Activated CD4-positive, alpha-beta T cell treated with anti-CD3 and anti-CD28 coated beads for 24 hours (primary cell): Measurements from ENCODE around the gene SLC29A2.

ENCODE experiments used
- DNase-seq, 2 donors: peaks; one replicate each; pipeline ENCODE4 v3.0.0-alpha.2; 2020; ENCODE audit warnings: low read depth in 2 of 2

SLC29A2 gene

DNA sequence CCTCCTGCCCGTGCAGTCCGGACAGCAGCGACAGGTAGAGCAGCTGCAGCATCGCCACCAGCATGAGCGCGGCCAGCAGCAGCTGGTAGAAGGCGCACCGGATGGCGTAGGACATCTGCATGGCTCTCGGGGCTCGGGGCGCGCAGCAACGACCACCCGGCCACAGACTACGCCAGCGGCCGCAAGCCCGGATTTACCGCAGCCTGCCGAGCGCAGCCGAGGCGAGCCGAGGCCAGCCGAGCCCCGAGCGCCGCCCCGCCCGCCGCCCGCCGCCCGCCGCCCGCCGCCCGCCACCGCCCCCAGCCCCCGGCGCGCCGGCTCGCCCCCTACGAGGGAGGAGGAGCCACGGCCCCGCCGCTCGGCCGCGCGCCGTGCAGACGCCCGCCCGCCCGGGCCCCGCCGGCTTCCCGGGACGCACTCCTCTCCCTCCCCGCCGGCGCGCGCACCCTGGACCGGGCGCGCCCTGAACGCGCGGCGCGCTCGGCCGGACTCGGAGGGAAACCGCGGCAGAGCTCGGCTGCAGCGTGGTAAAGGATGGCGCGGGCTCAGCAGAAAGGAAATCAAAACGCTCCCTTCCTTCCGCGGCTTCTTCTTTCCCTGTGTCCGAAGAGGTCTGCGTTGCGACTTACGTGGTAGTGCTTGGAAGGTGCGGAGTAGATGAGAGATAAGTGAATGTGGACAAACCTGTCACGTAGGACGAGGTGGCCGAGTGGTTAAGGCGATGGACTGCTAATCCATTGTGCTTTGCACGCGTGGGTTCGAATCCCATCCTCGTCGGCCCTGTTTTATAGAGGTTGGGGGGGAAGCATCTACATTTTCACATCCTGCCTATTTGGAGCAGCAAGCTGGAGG is 23.9 kb downstream of the SLC29A2 start, which contains the start of gene B4GAT1:
Gene B4GAT1, minus strand, starts transcription at position 205 of the 852 bp plus-strand sequence. Its CDS starts 84 bp downstream, at position 121.
- DNase-seq, result peak; percentile 80

DNA sequence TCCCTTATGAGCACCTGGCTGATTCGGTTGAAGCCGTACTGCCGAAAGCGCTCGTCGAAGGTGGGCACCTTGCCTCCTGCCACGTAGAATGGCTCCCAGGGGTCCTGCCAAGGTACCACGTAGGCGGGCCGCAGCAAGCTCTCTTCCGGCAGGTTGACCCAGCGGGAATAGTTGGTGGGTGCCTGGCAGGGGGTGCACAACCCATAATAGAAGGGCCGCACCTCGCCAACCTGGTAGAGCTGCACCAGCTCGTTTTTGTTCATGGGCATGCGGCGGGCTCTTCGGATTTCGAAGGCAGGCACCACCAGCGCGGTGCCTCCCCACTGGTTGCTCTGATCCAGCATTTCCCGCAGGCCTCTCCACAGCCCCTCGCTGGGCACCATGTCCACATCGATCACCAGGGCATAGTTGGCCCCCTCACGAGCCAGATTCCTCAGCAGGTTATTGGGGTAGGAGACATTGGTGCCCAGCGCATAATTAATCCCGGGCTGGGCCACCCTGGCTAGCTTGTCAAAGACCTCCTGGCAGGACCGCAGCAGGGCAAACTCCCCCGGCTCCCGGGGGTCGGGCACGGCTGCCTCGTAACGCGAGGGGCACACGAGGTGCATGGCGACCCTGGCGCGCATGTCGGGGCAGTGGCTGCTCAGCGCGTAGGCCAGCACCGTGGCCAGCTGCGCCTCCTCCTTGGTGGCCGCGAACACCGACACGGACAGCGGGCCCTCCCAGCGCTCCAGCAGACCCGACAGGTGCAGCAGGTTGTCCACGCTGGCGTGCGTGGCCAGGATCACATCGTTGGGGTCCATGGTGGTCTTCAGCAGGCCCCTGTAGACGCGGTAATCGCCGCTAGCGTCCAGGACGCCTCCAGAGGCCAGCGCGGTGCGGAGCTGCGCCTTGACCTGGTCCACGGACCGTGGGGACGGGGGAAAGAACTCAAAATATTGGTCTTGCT is 24.8 kb downstream of the SLC29A2 start:
- no peak for DNase-seq

DNA sequence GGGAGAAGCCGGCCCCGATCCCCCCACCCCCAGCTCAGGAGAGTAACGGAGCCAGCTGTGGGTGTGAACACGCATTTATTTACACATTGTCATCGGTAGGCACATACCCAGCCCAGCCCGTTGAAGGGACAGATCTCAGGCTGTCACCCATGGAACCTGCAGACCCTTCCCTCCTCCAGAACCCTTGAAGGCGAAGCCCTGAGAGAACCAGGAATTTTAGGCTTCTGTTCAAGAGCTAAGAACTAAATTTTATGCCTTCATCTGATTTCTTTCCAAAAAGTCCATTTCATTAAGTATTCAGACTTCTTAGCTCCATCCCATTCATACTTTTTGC is 26.3 kb downstream of the SLC29A2 start:
- no peak for DNase-seq

DNA sequence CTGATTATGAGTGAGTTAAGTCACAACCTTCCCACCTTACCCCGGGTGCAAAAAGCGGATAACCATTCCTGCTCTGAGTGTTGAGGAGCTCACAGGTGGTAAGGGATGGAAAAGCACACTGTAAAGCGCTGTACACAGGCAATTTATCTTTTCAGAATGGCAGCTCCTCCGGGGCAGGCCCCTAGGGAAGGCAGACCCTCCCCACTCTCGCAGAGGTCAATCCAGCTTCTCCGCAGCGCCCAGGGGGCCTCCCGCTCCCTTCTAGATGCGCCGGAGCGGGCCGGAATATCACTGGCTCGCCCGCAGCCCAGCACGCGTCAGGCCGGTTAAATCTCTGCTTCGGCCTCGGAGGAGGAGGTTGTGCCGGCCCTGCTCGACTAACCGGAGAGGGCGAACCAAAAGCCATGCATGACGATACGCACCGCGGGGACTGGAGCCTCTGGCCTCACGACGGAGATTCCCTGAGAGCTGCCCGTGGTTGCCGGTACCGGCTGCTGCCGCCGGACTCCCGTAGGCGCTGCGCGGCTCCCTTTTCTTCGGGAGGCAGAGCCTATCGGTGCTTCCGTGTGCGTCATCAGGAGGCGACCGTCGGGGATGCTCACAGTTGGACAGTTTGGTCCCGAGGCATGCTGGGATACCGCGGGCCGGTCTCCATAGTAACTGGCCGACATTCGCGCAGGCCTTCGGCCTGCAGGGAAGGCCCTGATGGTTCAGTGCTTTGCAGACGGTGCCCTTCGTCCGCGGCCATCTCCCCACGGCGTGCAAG is 26.8 kb downstream of the SLC29A2 start, which contains the start of gene BRMS1:
Gene BRMS1, minus strand, starts transcription at position 555 of the 766 bp plus-strand sequence. CDS start 2,870 bp downstream, outside the sequence.
- DNase-seq, result peak; percentile 86 to 97

DNA sequence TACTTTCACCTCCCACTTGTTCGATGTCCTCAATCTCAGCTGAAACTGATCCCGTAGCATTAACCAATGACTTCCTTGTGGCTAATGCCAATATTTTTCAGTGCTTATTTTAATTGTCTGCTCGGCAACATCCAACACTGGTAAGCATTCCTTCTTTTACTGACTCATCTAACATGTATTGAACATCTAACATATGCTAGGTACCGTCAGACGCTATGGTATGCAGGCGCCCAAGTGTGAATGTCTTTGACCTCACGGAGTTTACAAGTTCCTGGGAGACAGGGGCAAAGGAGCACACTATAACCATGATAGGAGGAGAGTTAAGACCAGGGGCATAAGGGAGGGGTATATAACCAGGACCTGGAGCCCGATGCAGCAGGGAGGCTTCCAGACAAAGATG is 28.4 kb downstream of the SLC29A2 start:
- DNase-seq, result no peak

DNA sequence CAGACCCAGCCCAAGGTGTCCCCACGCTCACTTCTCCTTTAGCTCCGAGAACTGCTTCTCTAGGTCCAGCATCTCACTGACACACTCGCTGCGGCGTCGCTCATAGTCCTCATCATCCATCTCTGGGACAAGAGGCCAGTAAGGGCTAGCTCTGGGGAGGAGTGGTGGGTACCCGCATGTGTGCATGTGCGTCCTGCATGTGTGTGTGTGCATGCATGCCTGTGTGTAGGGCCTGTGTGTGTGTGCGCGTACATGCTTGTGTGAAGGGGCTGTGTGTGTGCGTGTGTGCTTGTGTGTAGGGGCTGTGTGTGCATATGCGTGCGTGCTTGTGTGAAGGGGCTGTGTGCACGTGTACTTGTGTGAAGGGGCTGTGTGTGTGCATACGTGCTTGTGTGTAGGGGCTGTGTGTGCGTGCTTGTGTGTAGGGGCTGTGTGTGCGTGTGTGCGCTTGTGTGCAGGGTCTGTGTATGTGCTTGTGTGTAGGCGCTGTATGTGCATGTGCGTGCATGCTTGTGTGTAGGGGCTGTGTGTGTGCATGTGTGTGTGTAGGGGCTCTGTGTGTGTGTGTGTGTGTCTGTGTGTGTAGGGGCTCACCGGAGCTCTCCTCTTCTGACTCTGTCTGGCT is 29.9 kb downstream of the SLC29A2 start:
- no peak for DNase-seq

DNA sequence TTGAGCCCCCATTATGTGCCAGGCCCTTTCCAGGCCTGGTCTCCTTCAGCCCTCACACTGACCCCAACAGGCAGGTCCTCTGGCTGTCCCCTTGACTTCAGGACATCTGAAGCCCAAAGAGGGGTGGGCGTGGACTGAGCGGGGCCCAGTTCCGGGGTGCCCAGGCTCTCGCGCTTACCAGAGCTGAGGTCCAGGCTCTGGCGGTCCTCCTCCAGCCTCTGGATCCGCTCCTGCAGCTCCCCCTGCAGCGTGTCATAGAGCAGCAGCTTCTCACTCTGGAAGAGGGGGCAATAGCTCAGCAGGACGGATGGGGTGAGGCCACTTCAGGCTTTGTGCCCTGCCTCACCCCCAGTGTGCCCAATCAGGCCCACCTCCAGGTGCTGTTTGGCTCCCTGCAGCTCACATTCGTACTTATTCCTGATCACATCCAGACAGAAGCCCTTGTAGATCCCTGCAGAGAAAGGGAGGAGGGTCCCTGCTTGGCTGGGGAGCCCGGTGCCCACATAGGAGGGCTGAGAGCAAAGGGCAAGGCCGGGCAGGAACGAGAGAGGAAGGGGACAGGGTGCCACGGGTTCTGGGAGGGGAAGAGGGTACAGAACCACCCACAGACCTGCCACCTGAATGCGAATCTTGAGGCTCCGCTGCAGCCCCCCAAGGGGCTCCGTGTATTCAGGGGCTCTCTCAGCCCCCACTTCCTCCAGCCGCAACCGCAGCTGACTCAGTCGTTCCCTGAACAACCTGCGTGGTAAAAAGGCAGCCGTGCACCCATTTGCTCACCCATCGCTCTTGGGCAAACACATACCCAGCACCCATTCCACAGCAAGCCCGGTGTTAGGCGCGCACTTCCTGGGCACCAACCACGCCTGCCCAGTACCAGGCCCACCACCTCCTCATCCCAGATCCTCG is 30.7 kb downstream of the SLC29A2 start:
- DNase-seq, result no peak

DNA sequence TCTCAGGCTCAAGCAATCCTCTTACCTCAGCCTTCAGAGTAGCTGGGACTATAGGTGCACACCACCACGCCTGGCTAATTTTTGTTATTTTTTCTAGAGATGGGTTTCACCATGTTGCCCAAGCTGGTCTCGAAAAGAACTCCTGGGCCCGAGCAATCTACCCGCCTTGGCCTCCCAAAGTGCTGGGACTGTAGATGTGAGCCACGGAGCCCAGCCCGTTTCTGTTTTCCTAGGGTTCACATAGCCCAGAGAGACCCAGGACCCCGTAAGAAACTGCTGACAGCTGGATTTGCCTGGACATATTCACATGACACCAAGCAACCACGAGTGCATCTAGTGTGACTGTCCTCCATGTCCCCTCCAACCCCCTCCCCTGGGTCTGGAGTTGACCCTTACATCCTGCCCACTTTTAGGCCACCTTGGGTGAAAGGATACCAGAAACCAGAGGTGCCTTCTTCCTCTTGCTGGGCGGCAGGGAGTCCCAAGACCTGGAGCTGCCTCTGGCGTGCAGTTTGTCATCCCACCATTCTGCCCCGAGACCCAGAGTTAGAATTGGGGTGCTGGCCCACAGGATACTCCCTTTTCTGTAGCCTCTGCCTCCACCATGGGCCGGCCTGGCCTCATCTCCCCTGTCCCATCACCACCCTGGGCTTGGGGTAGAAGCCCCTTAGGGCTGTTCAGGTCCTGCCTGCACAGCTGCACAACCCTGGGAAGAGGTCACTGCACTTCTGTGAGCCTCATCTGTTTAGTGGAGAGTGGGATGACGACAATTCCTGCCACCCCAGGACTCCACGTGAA is 31.7 kb downstream of the SLC29A2 start:
- DNase-seq, result no peak

DNA sequence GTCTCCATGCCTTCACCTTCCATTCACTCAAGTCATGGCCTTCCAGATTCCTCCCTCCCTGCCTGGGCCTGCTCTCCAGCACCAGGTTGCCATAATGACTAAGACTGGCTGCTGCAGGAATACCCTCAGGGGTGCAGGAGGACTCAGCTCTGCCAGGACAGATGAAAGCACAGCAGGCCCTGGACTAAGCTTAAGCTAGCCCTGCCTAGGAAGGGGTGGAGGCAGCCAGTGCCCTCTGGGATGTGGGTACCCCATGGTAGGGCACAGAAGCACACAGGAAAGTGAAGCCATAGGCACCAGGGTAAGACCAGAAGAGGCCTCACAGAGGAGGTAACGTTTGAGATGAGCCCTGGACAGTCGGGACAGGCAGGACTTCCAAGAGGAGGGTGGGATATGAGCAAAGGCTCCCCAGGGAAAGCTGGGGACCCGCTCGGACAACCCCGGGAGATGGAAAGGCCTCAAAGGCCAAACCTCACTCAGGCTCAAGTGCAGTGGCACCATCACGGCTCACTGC is 32.3 kb downstream of the SLC29A2 start:
- no peak for DNase-seq

DNA sequence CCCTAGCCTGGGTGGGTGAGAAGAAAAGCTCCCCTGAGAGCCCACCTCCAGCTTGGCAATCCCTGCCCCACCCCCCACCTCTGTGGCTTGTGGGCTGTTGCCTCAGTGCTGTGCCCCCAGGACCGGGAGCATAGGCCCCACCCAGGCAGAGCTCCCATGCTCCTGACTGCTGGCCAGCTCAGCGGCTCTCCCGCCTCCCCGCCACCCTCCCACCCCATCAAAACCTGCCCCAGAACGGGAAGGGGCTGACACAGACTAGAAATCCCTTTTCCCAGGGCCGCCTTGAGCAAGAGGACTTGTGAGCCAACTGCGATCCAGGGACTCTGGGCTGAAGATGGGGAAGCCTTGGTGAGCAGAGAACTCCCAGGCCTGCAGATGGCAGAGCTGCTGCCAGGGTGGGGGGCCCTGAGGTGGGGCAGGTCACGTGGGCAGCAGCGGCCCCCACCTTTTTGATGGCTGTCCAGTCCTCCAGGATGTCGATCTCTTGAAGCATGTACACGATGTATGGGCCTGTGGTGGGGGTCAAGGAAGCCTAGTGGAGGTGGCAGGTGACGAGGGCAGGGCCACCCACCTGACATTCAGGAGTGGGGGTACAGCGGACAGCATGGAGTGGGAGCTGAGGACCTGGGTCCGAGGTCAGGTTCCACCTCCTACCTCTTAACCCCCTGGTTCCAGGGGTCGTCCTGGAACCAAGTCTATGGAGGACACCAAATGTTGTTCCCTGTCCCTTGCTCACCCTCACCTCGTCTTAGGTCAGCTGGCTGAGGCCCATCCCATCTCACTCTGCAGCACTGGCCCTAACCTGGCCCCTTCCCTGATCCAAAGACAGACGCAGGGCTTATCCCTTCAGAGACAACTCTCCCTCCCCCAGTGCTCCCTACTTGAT is 33.0 kb downstream of the SLC29A2 start:
- no peak for DNase-seq

DNA sequence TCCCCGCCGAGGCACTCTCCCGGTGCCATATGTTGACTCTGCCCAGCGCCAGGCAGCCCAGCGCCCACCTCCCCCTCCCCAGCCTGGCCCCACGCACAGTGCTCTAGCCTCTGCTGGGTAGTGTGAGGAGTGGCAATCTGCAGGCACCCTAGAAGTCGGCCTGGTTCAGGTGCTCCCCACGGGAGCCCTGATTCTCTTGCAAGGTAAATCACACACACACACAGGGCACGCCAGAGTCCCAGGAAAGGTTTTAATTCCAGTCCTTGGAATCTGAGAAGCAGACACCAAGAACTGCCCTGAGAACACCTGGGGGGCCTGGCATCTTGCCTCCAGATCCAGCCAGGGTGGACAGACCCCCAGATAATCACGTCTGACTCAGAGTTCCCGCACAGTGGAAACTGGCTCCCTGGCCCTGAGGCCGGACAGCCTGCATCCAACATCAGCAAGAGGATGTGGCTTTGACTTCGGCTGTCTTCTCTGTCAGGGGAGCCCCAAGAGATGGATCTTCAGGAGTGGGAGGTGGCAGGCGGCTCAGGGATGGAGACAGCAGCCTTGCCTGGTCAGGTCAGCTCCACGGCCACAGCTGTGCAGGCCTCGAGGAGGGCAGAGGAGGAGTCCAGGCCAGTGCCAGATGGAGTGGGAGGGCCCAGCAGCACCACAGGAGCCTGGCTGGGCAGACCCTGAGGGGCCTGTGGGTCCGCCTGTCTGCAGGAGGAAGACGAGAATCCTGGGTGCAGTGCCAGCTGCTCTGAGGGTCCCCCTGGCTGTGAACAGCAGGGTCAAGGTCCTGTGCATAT is 34.3 kb downstream of the SLC29A2 start:
- no peak for DNase-seq

DNA sequence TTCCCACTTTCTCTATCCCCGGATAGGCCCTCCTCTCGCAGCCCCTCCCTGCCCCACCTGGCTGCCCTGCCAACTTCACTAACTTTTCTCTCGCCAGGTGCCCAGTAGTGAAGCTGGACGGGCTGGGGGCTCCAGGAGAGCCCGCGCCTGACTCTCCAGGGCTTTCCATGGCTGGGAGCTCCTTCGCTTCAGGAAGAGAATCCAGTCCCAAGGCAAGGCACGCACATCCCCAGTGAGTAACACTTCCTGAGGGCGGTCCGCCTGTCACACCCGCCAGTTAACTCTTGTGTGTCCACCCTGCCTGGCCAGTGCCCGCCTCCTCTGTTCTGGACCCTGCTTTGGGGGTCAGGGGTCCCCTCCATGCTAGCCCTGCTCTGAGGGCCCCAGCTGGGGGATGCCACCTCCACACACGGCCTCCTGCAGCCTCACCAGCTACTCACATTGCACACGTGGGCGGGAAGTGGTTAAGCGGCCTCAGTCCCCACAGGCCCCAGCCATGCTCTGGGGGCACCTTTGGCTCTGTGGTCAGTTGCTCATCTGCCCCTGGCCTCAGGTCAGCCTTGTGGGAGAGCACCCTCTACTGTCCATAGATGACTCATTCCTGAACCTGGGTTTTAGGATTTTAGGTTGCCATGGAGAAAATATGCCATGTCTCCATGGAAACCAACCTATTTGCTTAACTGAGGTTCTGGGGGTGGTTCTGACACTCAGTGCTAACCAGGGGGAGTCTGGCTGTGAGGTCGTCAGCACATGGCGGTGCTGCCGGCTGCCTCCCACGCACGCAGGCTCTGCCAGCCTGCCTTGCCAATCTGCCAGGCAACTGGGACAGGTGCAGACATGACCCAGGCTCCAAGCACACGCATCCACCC is 35.1 kb downstream of the SLC29A2 start, which contains the start of gene RIN1:
Gene RIN1, minus strand, starts transcription at position 201 of the 869 bp plus-strand sequence. Its CDS starts 32 bp downstream, at position 169.
- DNase-seq, result peak in 1 of 2 donors; percentile 47

DNA sequence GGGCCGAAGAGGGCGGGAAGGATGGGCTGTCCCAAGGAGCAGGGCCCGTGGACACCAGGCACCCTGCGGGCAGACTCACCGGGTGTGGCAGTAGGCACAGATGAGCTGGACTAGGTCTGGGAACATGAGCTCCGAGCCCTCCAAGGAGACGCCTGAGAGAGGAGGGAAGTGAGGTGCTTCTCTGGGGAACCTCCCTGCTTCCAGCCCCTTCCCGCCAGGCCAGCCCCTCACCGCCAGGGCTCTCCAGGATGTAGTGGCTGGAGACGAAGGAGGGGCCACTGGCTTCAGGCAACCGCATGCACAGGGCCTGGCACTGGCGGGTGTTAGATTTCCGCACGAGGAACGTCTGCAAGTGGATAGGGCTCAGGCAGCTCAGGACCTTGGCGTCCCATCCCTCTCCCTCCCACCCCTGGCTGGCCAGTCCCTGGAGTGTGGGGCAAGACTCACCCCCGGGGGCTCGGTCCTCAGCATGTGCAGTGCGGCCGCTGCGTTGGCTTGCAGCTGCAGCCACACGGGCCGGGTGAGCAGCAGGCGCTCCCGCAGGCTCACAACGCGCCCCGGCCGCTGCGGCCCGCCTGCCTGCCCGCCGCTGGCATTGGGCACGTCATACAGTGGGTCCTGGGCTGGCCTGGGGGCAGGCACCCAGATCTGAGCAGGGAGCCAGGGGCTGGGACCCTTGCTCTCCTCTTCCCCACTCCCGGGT is 35.9 kb downstream of the SLC29A2 start:
- no peak for DNase-seq

DNA sequence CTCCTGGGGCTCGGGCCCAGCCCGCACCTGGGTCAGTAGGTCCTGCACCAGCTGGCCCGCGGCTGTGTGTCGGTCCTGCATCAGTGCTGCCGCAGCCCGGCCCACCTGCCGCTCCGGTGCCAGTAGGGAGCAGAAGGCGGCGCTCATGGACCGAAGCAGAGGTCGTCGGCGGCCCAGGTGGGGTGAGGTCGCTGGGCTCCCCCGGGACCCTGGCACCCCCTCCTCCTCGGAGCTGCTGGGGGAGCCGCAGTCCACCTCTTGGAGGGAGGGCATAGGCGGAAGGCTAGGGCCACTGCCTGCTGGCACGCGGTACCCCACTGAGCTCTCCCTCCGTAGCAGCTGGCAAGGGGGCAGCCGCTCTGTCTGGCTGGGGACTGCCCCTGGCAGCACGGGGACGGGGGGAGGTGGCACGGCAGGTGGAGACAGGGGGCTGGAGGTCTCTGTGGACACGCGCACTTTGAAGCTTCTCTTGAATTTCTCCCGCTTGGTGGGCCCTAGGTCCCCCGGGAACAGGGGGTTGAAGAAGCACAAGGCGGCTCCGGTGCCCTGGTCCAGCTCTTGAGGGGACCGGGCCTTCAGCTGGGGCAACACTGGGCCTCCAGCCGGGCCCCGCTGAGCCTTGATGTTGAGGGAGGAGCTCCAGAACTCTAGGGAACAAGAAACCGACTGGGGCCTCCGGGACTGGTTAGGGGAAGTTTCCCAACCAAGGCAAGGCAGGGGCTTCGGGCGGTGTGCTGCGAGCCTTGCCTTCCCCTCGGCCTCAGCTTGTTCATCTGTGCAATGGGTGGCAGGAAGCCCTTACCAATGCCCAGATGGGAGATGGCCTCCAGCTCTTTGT is 36.7 kb downstream of the SLC29A2 start:
- DNase-seq, result no peak
